HG03060 (cell line): ENCODE results near the gene TUBB2B.

ENCODE experiments used
- ATAC-seq: cut with Tn5 transposase; IDR thresholded peaks from one replicate; pipeline ENCODE4 v1.9.1; 2021; ENCODE audit warnings: low read depth, moderate number of reproducible peaks; ENCODE audit not compliant: unreplicated experiment

Gene TUBB2B

GRCh38 chr6:3235486-3235885 lies 8.0 kb upstream of the TUBB2B start:
- no peak for ATAC-seq

GRCh38 chr6:3233904-3234303 lies 6.5 kb upstream of the TUBB2B start:
- no peak for ATAC-seq

- no peak for ATAC-seq
These were observed 5.9 kb upstream of the TUBB2B start for GRCh38 chr6:3233321-3233720.

- ATAC-seq = no peak
These were observed 4.8 kb upstream of the TUBB2B start for GRCh38 chr6:3232017-3232945.

- ATAC-seq = no peak
These were observed 4.0 kb upstream of the TUBB2B start for GRCh38 chr6:3231247-3232016.

GRCh38 chr6:3230900-3231246 lies 3.4 kb upstream of the TUBB2B start:
- no peak for ATAC-seq

- ATAC-seq = no peak
These were observed 2.9 kb upstream of the TUBB2B start for GRCh38 chr6:3230256-3230882.

- ATAC-seq = no peak
These were observed 2.2 kb upstream of the TUBB2B start for GRCh38 chr6:3229566-3230178.

GRCh38 chr6:3228771-3229565 lies 1.5 kb upstream of the TUBB2B start:
- no peak for ATAC-seq

- no peak for ATAC-seq
These were observed 706 bp upstream of the TUBB2B start for GRCh38 chr6:3228046-3228671.

GRCh38 chr6:3226481-3227362 lies 731 bp downstream of the TUBB2B start:
- no peak for ATAC-seq

GRCh38 chr6:3226042-3226441 lies 1.4 kb downstream of the TUBB2B start:
- no peak for ATAC-seq

GRCh38 chr6:3222506-3223038 lies 4.9 kb downstream of the TUBB2B start:
- ATAC-seq = no peak

- no peak for ATAC-seq
These were observed 5.9 kb downstream of the TUBB2B start for GRCh38 chr6:3221578-3221977.

GRCh38 chr6:3220366-3220765 lies 7.1 kb downstream of the TUBB2B start:
- no peak for ATAC-seq

- ATAC-seq = no peak
These were observed 9.2 kb downstream of the TUBB2B start for GRCh38 chr6:3218266-3218665.

GRCh38 chr6:3217286-3217685 lies 10.2 kb downstream of the TUBB2B start:
- no peak for ATAC-seq

- ATAC-seq = no peak
These were observed 12.6 kb downstream of the TUBB2B start for GRCh38 chr6:3214898-3215297.
